ENCODE results near the gene MED13. TPM values are rescaled to one million over a fixed set of nuclear protein-coding genes. Genes with fewer than 3 reads are reported as not detected.

MED13 gene
- total RNA-seq, 4 donors from 2014 or later: 79.8 to 88.4 (median 87.4) TPM

DNA sequence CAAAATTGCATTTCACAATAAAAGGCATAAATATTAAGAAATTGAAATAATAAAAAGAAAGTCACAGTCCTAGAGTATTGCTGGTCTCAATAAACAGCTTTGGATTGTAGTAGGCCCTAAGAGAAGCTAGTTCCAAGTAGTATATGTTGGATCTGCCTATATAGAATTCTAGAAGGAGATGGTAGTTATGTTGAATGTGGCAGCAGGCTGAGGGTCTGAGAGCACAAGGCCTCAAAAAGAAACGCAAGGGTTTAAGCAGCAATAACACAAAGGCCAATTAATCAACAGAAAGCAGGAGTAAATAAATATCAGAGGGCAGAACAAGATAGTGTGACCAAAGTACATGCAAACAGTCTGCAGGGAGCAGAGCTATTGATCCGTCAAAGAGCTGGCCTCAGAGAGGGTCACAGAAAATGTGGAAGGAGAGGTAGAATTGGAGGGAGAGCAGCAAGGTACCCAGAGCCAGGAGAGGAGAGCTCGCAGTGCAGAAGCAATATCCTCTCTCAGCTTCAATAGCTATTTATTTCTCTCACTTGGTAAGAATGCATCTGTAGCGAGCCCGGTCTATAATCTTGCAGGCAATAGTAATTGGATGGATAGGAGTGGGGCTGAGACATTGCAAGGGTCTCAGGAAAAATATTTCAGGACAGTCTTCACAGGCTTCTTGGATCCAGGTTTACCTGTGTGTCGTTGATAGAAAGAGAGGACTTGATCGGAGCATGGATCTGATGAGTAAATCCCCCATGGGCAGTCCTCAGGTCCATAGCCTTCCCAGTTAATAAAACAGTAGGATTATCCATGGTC is 25.1 kb upstream of the MED13 start:
- no peak for ATAC-seq (ENCODE audit: low FRiP score)
- no peak for TF ChIP-seq CTCF (IDR thresholded peaks at IDR 0.05)
- no peak for DNase-seq (ENCODE audit: low spot score)

- TF ChIP-seq CTCF (IDR thresholded peaks at IDR 0.05): no peak
- ATAC-seq (ENCODE audit: low FRiP score): no peak
These were observed 24.3 kb upstream of the MED13 start for GRCh38 chr17:62089334-62089733.

DNA sequence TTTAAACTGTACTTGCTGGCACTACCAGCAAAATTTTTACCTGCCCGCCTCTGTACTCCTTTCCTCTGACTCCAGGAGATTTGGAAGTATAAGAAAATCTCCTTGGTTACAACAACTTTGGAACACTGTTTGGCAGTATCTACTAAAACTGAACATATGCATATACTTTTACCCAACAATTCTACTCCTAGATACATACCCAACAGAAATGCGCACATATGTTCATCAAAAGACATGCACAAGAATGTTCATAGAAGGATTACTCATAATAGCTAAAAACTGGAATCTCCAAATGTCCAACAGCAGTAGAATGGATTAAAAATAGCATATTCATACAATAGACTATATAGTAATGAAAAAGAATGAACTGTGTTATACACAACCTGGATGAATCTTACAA is 21.7 kb upstream of the MED13 start:
- TF ChIP-seq CTCF (IDR thresholded peaks at IDR 0.05): no peak
- no peak for ATAC-seq (ENCODE audit: low FRiP score)
- no peak for DNase-seq (ENCODE audit: low spot score)

More at GRCh38 chr17:62089334-62089733, 24.3 kb upstream of the MED13 start:
- no peak for DNase-seq (ENCODE audit: low spot score)

DNA sequence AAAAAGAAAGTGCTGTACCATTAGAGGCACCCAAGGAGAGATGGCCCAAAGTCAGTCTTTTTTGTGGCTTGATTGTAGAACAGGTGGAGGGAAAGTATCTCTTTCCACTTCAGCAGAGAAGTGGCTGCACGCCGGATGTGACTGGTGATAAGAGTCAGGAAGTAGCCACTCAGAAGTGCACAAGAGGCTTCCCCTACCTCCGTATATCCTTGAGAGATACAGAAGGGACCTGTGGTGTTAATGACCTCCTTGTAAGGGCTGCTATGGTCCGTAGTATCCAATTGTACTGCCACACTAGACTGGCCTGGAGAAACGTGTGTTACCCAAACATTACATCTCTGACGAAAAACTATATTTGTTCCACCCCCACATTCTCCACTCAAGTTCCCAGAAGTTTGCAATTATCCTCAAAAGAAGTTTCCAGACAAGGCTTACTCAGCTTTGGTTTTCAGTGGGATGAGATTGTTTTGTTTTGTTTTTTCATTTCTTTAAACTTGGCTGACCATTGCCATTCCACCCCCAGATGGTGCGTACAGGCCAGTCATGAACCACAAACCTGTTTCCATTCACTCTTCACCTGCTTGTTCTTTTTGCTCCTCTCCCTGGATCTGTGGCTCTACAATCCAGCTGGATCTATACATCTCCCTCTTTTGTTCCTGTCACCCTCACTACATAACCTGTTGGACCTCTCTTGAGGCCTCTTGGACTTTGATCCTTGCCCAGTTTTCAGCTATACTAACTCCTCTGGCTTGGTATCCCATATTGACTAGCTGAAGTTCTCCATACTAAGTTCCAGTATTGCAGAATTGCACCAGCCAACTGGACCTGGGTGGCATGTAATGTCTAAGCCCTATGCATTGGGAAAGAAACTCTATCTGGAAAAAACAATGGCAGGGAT is 20.7 kb upstream of the MED13 start:
- no peak for TF ChIP-seq CTCF (IDR thresholded peaks at IDR 0.05)
- ATAC-seq (ENCODE audit: low FRiP score): no peak
- no peak for DNase-seq (ENCODE audit: low spot score)

DNA sequence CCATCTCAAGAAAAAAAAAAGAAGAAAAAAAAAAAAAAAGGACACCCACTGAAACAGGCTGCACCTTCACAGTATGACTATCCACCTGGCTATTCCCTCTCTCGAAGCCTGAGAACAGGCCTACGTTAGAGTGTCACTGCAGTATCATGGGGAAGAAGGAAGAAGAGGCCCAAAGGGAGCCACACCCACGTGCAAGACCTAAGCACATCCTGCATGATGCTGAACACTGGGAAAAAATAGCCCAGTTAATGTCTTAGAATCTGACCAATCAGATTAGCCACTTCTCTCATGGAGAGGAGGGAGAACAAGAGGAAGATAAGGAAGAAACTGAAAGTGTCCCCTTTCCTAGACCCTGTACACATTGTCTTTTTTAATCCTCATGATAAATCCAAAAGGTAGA is 19.5 kb upstream of the MED13 start:
- no peak for DNase-seq (ENCODE audit: low spot score)
- no peak for TF ChIP-seq CTCF (IDR thresholded peaks at IDR 0.05)
- no peak for ATAC-seq (ENCODE audit: low FRiP score)

DNA sequence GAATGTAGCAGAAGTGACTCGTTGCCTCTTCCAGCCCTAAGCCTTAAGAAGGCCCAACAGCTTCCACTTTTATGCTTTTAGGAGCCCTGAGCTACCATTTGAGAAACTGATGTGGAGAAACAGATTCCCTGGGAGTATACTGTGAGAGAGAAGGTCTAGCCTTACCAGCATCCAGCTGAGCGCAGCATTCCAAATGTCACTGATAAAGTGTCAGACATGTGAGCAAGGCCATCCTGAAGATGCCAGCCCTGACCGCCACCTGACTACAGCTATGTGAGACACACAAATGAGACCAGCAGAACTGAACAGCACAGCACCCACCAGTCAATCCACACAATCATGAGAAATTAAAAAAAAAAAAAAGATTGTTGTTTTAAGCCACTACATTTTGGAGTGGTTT is 18.6 kb upstream of the MED13 start:
- TF ChIP-seq CTCF (IDR thresholded peaks at IDR 0.05): no peak
- ATAC-seq (ENCODE audit: low FRiP score) (no peak), DNase-seq (ENCODE audit: low spot score) (no peak)
